DND-41 (cell line): Measurements from ENCODE around the gene PARD6G.

Experiments
- CTCF ChIP-seq: IDR thresholded peaks from 2 replicates; pipeline ENCODE4 v1.5.1; 2012; ENCODE audit warnings: borderline replicate concordance, low read length, moderate library complexity, mild to moderate bottlenecking; ENCODE audit not compliant: poor library complexity, severe bottlenecking; ENCODE audit errors: extremely low read depth
- EZH2 ChIP-seq: IDR thresholded peaks from 3 replicates; pipeline ENCODE4 v1.6.1; 2012; ENCODE audit warnings: borderline replicate concordance, low read depth, mild to moderate bottlenecking, moderate library complexity, low read length, inconsistent platforms; ENCODE audit not compliant: severe bottlenecking

- TF ChIP-seq CTCF = no peak
- TF ChIP-seq EZH2 = no peak
These were observed 79.4 kb downstream of the PARD6G start for GRCh38 chr18:80167931-80168330.
